A673 (cell line): ENCODE data around the gene FRMD4B. TPM values are rescaled to one million over a fixed set of nuclear protein-coding genes. Genes with fewer than 3 reads are reported as not detected.

Experiments
- BruUV-seq: library from RNA; stranded (reverse); fragments of 400-500 nt; replicated peaks from 2 replicates; lab custom pipeline; 2021; lab: Mats Ljungman, UMichigan
- CTCF ChIA-PET: fragments of 300-600 bp; sonication (Branson Sonifier 250); formaldehyde crosslinking; loops from one replicate; lab custom pipeline; 2022; ENCODE audit warnings: antibody characterized with exemption; lab: Charles Lee
- POLR2A ChIA-PET: fragments of 300-600 bp; sonication (Branson Sonifier 250); formaldehyde crosslinking; loops from one replicate; lab custom pipeline; 2022; ENCODE audit warnings: antibody characterized with exemption; ENCODE audit not compliant: low non-redundant PET; lab: Charles Lee
- DNase-seq: peaks from one replicate; pipeline ENCODE4 v3.0.0-alpha.2; 2015; ENCODE audit warnings: low spot score
- H3K27ac ChIP-seq: fragments of 200-600 bp; sonication (generic); 2 replicates; pipeline ENCODE4 v1.5.1; 2016; ENCODE audit warnings: mixed run types, low read depth, mild to moderate bottlenecking, mixed read lengths, antibody characterized with exemption, low read length; ENCODE audit not compliant: poor library complexity, severe bottlenecking
- H3K27me3 ChIP-seq: fragments of 200-600 bp; sonication (generic); replicated peaks from 2 replicates; pipeline ENCODE4 v1.6.1; 2017; ENCODE audit warnings: mixed run types, low read depth, mild to moderate bottlenecking, mixed read lengths, antibody characterized with exemption, low read length; ENCODE audit not compliant: insufficient read depth, poor library complexity
- H3K36me3 ChIP-seq: fragments of 200-600 bp; sonication (generic); 2 replicates; pipeline ENCODE4 v1.6.1; 2016; ENCODE audit warnings: mixed run types, mild to moderate bottlenecking, mixed read lengths, antibody characterized with exemption, low read length; ENCODE audit not compliant: insufficient read depth, poor library complexity, severe bottlenecking
- H3K4me1 ChIP-seq: fragments of 200-600 bp; sonication (generic); 2 replicates; pipeline ENCODE4 v1.6.1; 2017; ENCODE audit warnings: mixed run types, mild to moderate bottlenecking, mixed read lengths, antibody characterized with exemption, low read length; ENCODE audit not compliant: insufficient read depth, poor library complexity, severe bottlenecking
- H3K4me3 ChIP-seq: fragments of 200-600 bp; sonication (generic); 2 replicates; pipeline ENCODE4 v1.5.1; 2016; ENCODE audit warnings: low read depth, mixed run types, mild to moderate bottlenecking, mixed read lengths, low read length; ENCODE audit not compliant: poor library complexity, severe bottlenecking
- H3K9me3 ChIP-seq: fragments of 200-600 bp; sonication (generic); 2 replicates; pipeline ENCODE4 v1.6.1; 2016; ENCODE audit warnings: mixed run types, low read depth, mild to moderate bottlenecking, mixed read lengths, antibody characterized with exemption, low read length; ENCODE audit not compliant: poor library complexity, severe bottlenecking
- CTCF ChIP-seq: fragments of 300-800, 200-600 bp; sonication (generic); conservative IDR thresholded peaks from 2 replicates; pipeline ENCODE4 v1.5.1; 2017; ENCODE audit warnings: low read depth, mild to moderate bottlenecking, antibody characterized with exemption, low read length, moderate library complexity, mixed read lengths
- EZH2 ChIP-seq: fragments of 200-600 bp; sonication (generic); IDR thresholded peaks from 2 replicates; pipeline ENCODE4 v1.6.1; 2017; ENCODE audit warnings: borderline replicate concordance, low read depth, mild to moderate bottlenecking, mixed read lengths, antibody characterized with exemption, low read length; ENCODE audit not compliant: poor library complexity, severe bottlenecking
- intact Hi-C: fragments of 100-400 bp; cut with micrococcal nuclease; formaldehyde crosslinking; loops from one replicate; pipeline ENCODE4 v1.10.0; 2022; ENCODE audit not compliant: unreplicated experiment
- total RNA-seq: library from RNA; stranded (reverse); gene quantifications from 2 replicates; pipeline ENCODE4 v1.2.3, GENCODE V29; 2021

FRMD4B gene
- total RNA-seq, 1 experiment from 2014 or later, result 0.21 TPM

GRCh38 chr3:69178082-69178481 lies 207.8 kb downstream of the FRMD4B start:
- H3K4me3 ChIP-seq, result no peak overlapping the region
- no peaks in the 10 kb centered on the region for H3K27me3 ChIP-seq
- no peak overlapping the region for H3K27ac ChIP-seq
- CTCF ChIA-PET, result no interaction called here
- intact Hi-C loops, result no loop called here
- no peaks in the 10 kb centered on the region for H3K36me3 ChIP-seq
- BruUV-seq, result no TSS peak
- no peaks in the 10 kb centered on the region for H3K4me1 ChIP-seq
- TF ChIP-seq EZH2 (no peak), CTCF (no peak)
- POLR2A ChIA-PET, result no interaction called here
- H3K9me3 ChIP-seq, result no peaks in the 10 kb centered on the region
- DNase-seq, result no peak

GRCh38 chr3:69174871-69175737 lies 210.8 kb downstream of the FRMD4B start:
- Histone ChIP-seq H3K4me1 (no peaks in the 10 kb centered on the region), H3K27me3 (no peaks in the 10 kb centered on the region), H3K9me3 (no peaks in the 10 kb centered on the region), H3K36me3 (no peaks in the 10 kb centered on the region), H3K27ac (no peak overlapping the region), H3K4me3 (no peak overlapping the region)
- TF ChIP-seq CTCF (no peak), EZH2 (no peak)
- POLR2A ChIA-PET, result no interaction called here
- CTCF ChIA-PET, result no interaction called here
- DNase-seq, result no peak
- BruUV-seq, result no TSS peak
- intact Hi-C loops, result no loop called here

GRCh38 chr3:69174445-69174844 lies 211.4 kb downstream of the FRMD4B start:
- H3K36me3 ChIP-seq, result no peaks in the 10 kb centered on the region
- H3K9me3 ChIP-seq, result no peaks in the 10 kb centered on the region
- H3K27ac ChIP-seq, result no peak overlapping the region
- no peaks in the 10 kb centered on the region for H3K4me1 ChIP-seq
- ChIA-PET CTCF (no interaction called here), POLR2A (no interaction called here)
- no peaks in the 10 kb centered on the region for H3K27me3 ChIP-seq
- H3K4me3 ChIP-seq, result no peak overlapping the region
- no peak for DNase-seq
- BruUV-seq, result no TSS peak
- TF ChIP-seq CTCF (no peak), EZH2 (no peak)
- intact Hi-C loops, result no loop called here
